SK-N-SH (cell line): Measurements from ENCODE around the gene DNASE2. TPM values are rescaled to one million over a fixed set of nuclear protein-coding genes. Genes with fewer than 3 reads are reported as not detected.

Experiments used
- CTCF ChIA-PET: fragments of 300-600, 350-600 bp; formaldehyde crosslinking; extraction: SDS; loops from one replicate; lab custom pipeline; 2021; lab: Yijun Ruan, JAX
- POLR2A ChIA-PET: fragments of 350-600 bp; sonication (Branson Sonifier 250); formaldehyde crosslinking; extraction: SDS; loops from one replicate; lab custom pipeline; 2020; ENCODE audit warnings: antibody characterized with exemption, inconsistent platforms; lab: Yijun Ruan, JAX
- DNase-seq: peaks from one replicate; pipeline ENCODE4 v3.0.0; 2012
- H2AFZ ChIP-seq: fragments of 200-600 bp; sonication (generic); 2 replicates; pipeline ENCODE4 v1.8.1; 2016; ENCODE audit warnings: antibody characterized with exemption, mild to moderate bottlenecking, low read depth
- H3F3A ChIP-seq: fragments of 200-600 bp; sonication (generic); replicated peaks from 2 replicates; pipeline ENCODE3; 2016; ENCODE audit warnings: antibody characterized with exemption, mild to moderate bottlenecking; ENCODE audit not compliant: insufficient read depth
- H3K27ac ChIP-seq, 2 experiments: fragments of 200-500 bp in 1 of 2; fragments of 200-600 bp in 1 of 2; sonication (Bioruptor generic) in 1 of 2; sonication (generic), shearing (Covaris generic) in 1 of 2; 2 replicates each; pipeline versions ENCODE4 v1.5.1 to v1.6.1; 2014 to 2016; ENCODE audit warnings: low read depth in 2 of 2, inconsistent platforms in 1 of 2, low read length in 1 of 2, mild to moderate bottlenecking in 1 of 2, mixed read lengths in 1 of 2
- H3K27me3 ChIP-seq: fragments of 200-600 bp; sonication (generic), shearing (Covaris generic); 2 replicates; pipeline ENCODE4 v1.6.1; 2016; ENCODE audit warnings: mixed run types; ENCODE audit not compliant: insufficient read depth
- H3K36me3 ChIP-seq, 2 experiments: fragments of 200-500 bp in 1 of 2; fragments of 200-600 bp in 1 of 2; sonication (Bioruptor generic) in 1 of 2; sonication (generic) in 1 of 2; replicated peaks in 1 of 2; 2 replicates each; pipeline versions ENCODE3 to v1.5.1; 2014 to 2016; ENCODE audit warnings: low read length in 1 of 2, mild to moderate bottlenecking in 1 of 2; ENCODE audit not compliant: insufficient read depth in 2 of 2, control insufficient read depth in 1 of 2
- H3K4me1 ChIP-seq, 2 experiments: fragments of 200-500 bp in 1 of 2; fragments of 200-600 bp in 1 of 2; sonication (Bioruptor generic) in 1 of 2; sonication (generic), shearing (Covaris generic) in 1 of 2; 2 replicates each; pipeline versions ENCODE4 v1.5.1 to v1.6.1; 2014 to 2016; ENCODE audit warnings: low read depth in 1 of 2, low read length in 1 of 2, mixed run types in 1 of 2; ENCODE audit not compliant: insufficient read depth in 2 of 2, control insufficient read depth in 1 of 2
- H3K4me2 ChIP-seq: fragments of 200-600 bp; sonication (generic), shearing (Covaris generic); 2 replicates; pipeline ENCODE4 v1.6.1; 2017; ENCODE audit warnings: mixed run types
- H3K4me3 ChIP-seq, 2 experiments: fragments of 200-500 bp in 1 of 2; fragments of 200-600 bp in 1 of 2; sonication (Bioruptor generic) in 1 of 2; sonication (generic), shearing (Covaris generic) in 1 of 2; 2 replicates each; pipeline versions ENCODE4 v1.5.1 to v1.8.1; 2014 to 2016; ENCODE audit warnings: low read depth in 2 of 2, inconsistent platforms in 1 of 2, low read length in 1 of 2, mild to moderate bottlenecking in 1 of 2, mixed read lengths in 1 of 2, moderate library complexity in 1 of 2
- H3K79me2 ChIP-seq: fragments of 200-600 bp; sonication (generic); 2 replicates; pipeline ENCODE4 v1.8.1; 2017; ENCODE audit warnings: mild to moderate bottlenecking; ENCODE audit not compliant: insufficient read depth
- H3K9ac ChIP-seq: fragments of 200-600 bp; sonication (generic); 2 replicates; pipeline ENCODE4 v1.6.1; 2017; ENCODE audit warnings: mixed run types
- H3K9me2 ChIP-seq: fragments of 200-600 bp; sonication (generic); 2 replicates; pipeline ENCODE4 v1.6.1; 2017; ENCODE audit warnings: mixed run types
- H3K9me3 ChIP-seq: fragments of 200-600 bp; sonication (generic); 2 replicates; pipeline ENCODE4 v1.6.1; 2017; ENCODE audit warnings: mixed run types, mild to moderate bottlenecking, moderate library complexity
- H4K20me1 ChIP-seq: fragments of 200-600 bp; sonication (generic); 2 replicates; pipeline ENCODE4 v1.6.1; 2017; ENCODE audit warnings: mild to moderate bottlenecking, mixed run types; ENCODE audit not compliant: insufficient read depth
- CHD2 ChIP-seq: fragments of 150-350 bp; IDR thresholded peaks from 2 replicates; pipeline ENCODE4 v1.6.1; 2018; ENCODE audit warnings: low read length; ENCODE audit not compliant: partially characterized antibody
- CTCF ChIP-seq: fragments of 200-600 bp; sonication (generic); IDR thresholded peaks from 2 replicates; pipeline ENCODE4 v1.6.1; 2017; ENCODE audit warnings: antibody characterized with exemption, mild to moderate bottlenecking, moderate library complexity
- ELF1 ChIP-seq: IDR thresholded peaks from 2 replicates; pipeline ENCODE4 v1.4.0; 2012
- EZH2phosphoT487 ChIP-seq: fragments of 200-600 bp; sonication (generic); IDR thresholded peaks from 2 replicates; pipeline ENCODE4 v1.6.1; 2017; ENCODE audit warnings: low read depth, mixed run types, mild to moderate bottlenecking, antibody characterized with exemption, moderate library complexity, borderline replicate concordance
- FOXJ3 ChIP-seq: sonication (generic); formaldehyde crosslinking; IDR thresholded peaks from 2 replicates; pipeline ENCODE4 v1.5.1; 2020; ENCODE audit warnings: mild to moderate bottlenecking, missing genetic modification reagents
- GABPA ChIP-seq: IDR thresholded peaks from 2 replicates; pipeline ENCODE4 v1.4.0; 2012; ENCODE audit warnings: low read depth, mild to moderate bottlenecking
- GATA2 ChIP-seq: sonication (generic); formaldehyde crosslinking; IDR thresholded peaks from 2 replicates; pipeline ENCODE4 v1.5.0; 2020; ENCODE audit warnings: mild to moderate bottlenecking, missing genetic modification reagents
- JUND ChIP-seq: IDR thresholded peaks from 2 replicates; pipeline ENCODE4 v1.4.0; 2012
- MEF2A ChIP-seq: IDR thresholded peaks from 2 replicates; pipeline ENCODE4 v1.4.0; 2012; ENCODE audit warnings: low read depth, borderline replicate concordance
- PBX3 ChIP-seq: IDR thresholded peaks from 2 replicates; pipeline ENCODE4; 2012
- POLR2AphosphoS5 ChIP-seq: IDR thresholded peaks from 2 replicates; pipeline ENCODE4 v1.6.1; 2012; ENCODE audit warnings: low read depth, low read length
- REST ChIP-seq: IDR thresholded peaks from 2 replicates; pipeline ENCODE4 v1.6.1; 2012; ENCODE audit warnings: mild to moderate bottlenecking, low read depth, low read length, moderate library complexity
- SIN3A ChIP-seq: IDR thresholded peaks from 2 replicates; pipeline ENCODE4 v1.6.1; 2012; ENCODE audit warnings: low read depth, mild to moderate bottlenecking, low read length, moderate library complexity, borderline replicate concordance
- TAF1 ChIP-seq: IDR thresholded peaks from 2 replicates; pipeline ENCODE4 v1.6.1; 2012; ENCODE audit warnings: low read depth, mild to moderate bottlenecking, low read length, moderate library complexity, borderline replicate concordance
- TEAD4 ChIP-seq: IDR thresholded peaks from 2 replicates; pipeline ENCODE4 v1.4.0; 2012; ENCODE audit warnings: mild to moderate bottlenecking, borderline replicate concordance; ENCODE audit not compliant: insufficient read depth
- ZBTB33 ChIP-seq: IDR thresholded peaks from 2 replicates; pipeline ENCODE4 v1.4.0; 2012; ENCODE audit warnings: low read depth, borderline replicate concordance
- WGBS: methylation state at CpG from one replicate; pipeline ENCODE4 v1.1.6; 2017; ENCODE audit warnings: low lambda C conversion rate; 5-methylcytosine and 5-hydroxymethylcytosine counted together
- polyA plus RNA-seq, 3 experiments: library from polyadenylated mRNA; depleted of rRNA; stranded (reverse); fragments of >200 nt; gene quantifications; 2 replicates each; pipeline ENCODE4 v1.2.3, GENCODE V29; 2012

The DNASE2 gene
- polyA plus RNA-seq, 1 of the 3 experiments (the other 2 are of a cell fraction), result 29.8 TPM

- H4K20me1 ChIP-seq, result no peaks in the 10 kb centered on the region
- H3K79me2 ChIP-seq, result no peaks in the 10 kb centered on the region
- ChIA-PET CTCF (interaction anchor here (0.6 to 10.3 kb wide), 6 partner anchors 8 to 114 kb away, joined by 3 to 62 read pairs (median 4); partner anchors contain the start of gene KLF1), POLR2A (interaction anchor here (2.0 kb wide), 1 partner anchor 19 kb away, joined by 6 read pairs; the partner anchor contains the start of gene GCDH)
- peaks cover 7% of the 10 kb centered on the region for H3F3A ChIP-seq
- no peak for DNase-seq
- WGBS, result 87% methylated on average over 4 of the region's 5 CpGs
- H3K9me2 ChIP-seq, result no peaks in the 10 kb centered on the region
- no peak overlapping the region for H3K9ac ChIP-seq
- H3K27ac ChIP-seq, result no peak overlapping the region
- H3K4me3 ChIP-seq, result no peak overlapping the region
- no peaks in the 10 kb centered on the region for H3K36me3 ChIP-seq
- no peaks in the 10 kb centered on the region for H3K4me1 ChIP-seq
- H2AFZ ChIP-seq, result no peak overlapping the region
- H3K4me2 ChIP-seq, result no peak overlapping the region
- H3K9me3 ChIP-seq, result no peaks in the 10 kb centered on the region
- TF ChIP-seq TAF1, result no peak
- no peak for TF ChIP-seq SIN3A
- no peak for TF ChIP-seq JUND
- no peak for TF ChIP-seq CHD2
- TF ChIP-seq CTCF, result no peak
- no peak for TF ChIP-seq EZH2phosphoT487
- no peak for TF ChIP-seq GATA2
- no peak for TF ChIP-seq ZBTB33
- no peak for TF ChIP-seq POLR2AphosphoS5
- H3K27me3 ChIP-seq, result no peaks in the 10 kb centered on the region
Measured at GRCh38 chr19:12872255-12872654, 9.0 kb downstream of the DNASE2 start.

GRCh38 chr19:12871681-12872080 lies 9.6 kb downstream of the DNASE2 start:
- POLR2A ChIA-PET, result no interaction called here
- TF ChIP-seq JUND, result no peak
- TF ChIP-seq ELF1, result no peak
- TF ChIP-seq FOXJ3 (CRISPR knock-in tag), result no peak
- TF ChIP-seq TAF1, result no peak
- no peak for TF ChIP-seq MEF2A
- no peak for TF ChIP-seq GABPA
- TF ChIP-seq REST, result no peak
- no peak for TF ChIP-seq TEAD4
- TF ChIP-seq PBX3, result no peak
- TF ChIP-seq, all 33 proteins: peak for 0

More at GRCh38 chr19:12871681-12872080, 9.6 kb downstream of the DNASE2 start:
- no peak for DNase-seq
- Histone ChIP-seq H3K4me3 (no peak overlapping the region), H4K20me1 (no peaks in the 10 kb centered on the region), H3K9me3 (no peaks in the 10 kb centered on the region), H3K36me3 (no peaks in the 10 kb centered on the region), H3F3A (peaks cover 7% of the 10 kb centered on the region), H3K4me2 (no peak overlapping the region), H2AFZ (no peak overlapping the region), H3K27me3 (no peaks in the 10 kb centered on the region), H3K9ac (no peak overlapping the region), H3K4me1 (no peaks in the 10 kb centered on the region), H3K9me2 (no peaks in the 10 kb centered on the region), H3K27ac (no peak overlapping the region), H3K79me2 (no peaks in the 10 kb centered on the region)
- CTCF ChIA-PET, result interaction anchor here (1.8 to 10.3 kb wide), 3 partner anchors 9 to 24 kb away, joined by 4 to 62 read pairs (median 6); no protein-coding TSS in a partner anchor
- WGBS, result 68% methylated on average over 3 of the region's 3 CpGs
